OCI-LY3 (cell line): Measurements from ENCODE around the gene NHERF2.

ENCODE experiments used
- EZH2phosphoT487 ChIP-seq: fragments of 200-600 bp; shearing (Covaris generic); IDR thresholded peaks from 2 replicates; pipeline ENCODE4 v1.6.1; 2018; ENCODE audit warnings: antibody characterized with exemption, mixed run types, low read depth
- TF ChIP-seq, protein P1 (sequence below): fragments of 200-600, 300-600 bp; sonication (generic); IDR thresholded peaks from 2 replicates; pipeline ENCODE4 v1.5.1; 2014; ENCODE audit warnings: antibody characterized with exemption, low read length, low read depth

- TF ChIP-seq, protein P1, sequence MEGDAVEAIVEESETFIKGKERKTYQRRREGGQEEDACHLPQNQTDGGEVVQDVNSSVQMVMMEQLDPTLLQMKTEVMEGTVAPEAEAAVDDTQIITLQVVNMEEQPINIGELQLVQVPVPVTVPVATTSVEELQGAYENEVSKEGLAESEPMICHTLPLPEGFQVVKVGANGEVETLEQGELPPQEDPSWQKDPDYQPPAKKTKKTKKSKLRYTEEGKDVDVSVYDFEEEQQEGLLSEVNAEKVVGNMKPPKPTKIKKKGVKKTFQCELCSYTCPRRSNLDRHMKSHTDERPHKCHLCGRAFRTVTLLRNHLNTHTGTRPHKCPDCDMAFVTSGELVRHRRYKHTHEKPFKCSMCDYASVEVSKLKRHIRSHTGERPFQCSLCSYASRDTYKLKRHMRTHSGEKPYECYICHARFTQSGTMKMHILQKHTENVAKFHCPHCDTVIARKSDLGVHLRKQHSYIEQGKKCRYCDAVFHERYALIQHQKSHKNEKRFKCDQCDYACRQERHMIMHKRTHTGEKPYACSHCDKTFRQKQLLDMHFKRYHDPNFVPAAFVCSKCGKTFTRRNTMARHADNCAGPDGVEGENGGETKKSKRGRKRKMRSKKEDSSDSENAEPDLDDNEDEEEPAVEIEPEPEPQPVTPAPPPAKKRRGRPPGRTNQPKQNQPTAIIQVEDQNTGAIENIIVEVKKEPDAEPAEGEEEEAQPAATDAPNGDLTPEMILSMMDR, result no peak
- TF ChIP-seq EZH2phosphoT487, result no peak
Measured at GRCh38 chr16:1991135-1991551, 35.6 kb upstream of the NHERF2 start.
